HG02943 (cell line): ENCODE data around the gene RPTOR.

Experiments
- ATAC-seq: cut with Tn5 transposase; IDR thresholded peaks from one replicate; pipeline ENCODE4 v1.9.1; 2021; ENCODE audit warnings: mild to moderate bottlenecking, low read depth, moderate library complexity; ENCODE audit not compliant: unreplicated experiment

The RPTOR gene

DNA sequence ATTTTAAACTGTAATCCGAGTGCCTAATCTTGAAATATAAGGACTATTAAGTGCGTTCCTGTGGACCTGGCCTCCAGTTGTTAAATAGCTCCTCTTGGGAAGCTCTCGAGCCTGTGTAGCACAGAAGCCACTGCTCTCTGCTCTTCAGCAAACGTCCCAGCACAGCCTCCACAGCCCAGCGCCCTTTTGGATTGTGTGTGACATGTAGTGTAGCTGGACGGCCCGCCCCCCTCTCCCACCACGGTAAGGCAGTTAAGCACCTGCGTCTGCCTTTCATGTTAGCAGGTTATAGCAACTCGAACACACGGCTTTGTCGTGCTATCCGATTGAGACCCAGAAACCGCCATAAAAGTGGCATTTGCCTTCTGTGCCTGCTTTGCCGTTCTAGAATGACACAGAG lies 367.8 kb downstream of the RPTOR start:
- no peak for ATAC-seq

DNA sequence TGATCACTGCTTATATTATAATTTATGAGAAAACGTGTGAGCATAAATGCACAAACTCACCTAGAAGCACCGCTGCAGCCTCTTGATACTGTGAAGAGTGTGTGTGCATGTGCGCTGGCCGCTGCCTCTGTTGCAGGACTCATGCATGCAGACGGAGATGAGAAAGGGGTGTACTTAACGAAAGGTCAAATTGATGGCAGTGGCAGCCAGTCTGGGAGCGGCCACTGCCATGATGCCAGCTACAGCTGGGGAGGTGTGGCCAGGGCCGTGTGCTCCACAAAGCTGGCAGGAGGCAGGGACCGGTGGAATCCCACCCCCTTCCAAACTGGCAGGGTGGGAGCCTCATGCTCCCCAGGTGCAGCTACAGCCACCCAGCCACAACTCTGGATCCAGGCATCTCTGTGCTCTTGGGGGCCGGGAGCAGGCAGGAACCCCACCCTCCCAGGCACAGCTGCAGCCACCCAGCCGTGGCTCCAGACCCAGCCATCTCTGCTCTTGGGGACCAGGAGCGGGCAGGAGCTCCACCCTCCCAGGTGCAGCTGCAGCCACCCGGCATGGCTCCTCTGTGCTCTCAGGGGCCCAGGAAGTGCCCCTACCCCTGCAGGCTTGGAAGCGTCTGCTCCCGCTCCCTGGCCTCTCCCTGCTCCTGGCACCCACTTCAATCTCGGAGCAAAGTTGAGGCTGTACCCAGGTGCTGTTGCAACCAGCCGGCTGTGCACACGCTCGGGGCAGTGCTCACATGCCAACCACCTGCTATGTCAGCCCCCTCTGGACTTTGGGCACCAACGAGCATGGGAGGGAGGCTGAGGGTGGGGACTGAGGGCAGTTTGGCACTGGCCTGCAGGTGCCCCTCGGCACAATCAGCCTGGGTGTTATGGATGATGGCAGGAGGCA lies 369.5 kb downstream of the RPTOR start:
- no peak for ATAC-seq

- ATAC-seq = no peak
Measured at GRCh38 chr17:80916246-80916645, 371.6 kb downstream of the RPTOR start.

DNA sequence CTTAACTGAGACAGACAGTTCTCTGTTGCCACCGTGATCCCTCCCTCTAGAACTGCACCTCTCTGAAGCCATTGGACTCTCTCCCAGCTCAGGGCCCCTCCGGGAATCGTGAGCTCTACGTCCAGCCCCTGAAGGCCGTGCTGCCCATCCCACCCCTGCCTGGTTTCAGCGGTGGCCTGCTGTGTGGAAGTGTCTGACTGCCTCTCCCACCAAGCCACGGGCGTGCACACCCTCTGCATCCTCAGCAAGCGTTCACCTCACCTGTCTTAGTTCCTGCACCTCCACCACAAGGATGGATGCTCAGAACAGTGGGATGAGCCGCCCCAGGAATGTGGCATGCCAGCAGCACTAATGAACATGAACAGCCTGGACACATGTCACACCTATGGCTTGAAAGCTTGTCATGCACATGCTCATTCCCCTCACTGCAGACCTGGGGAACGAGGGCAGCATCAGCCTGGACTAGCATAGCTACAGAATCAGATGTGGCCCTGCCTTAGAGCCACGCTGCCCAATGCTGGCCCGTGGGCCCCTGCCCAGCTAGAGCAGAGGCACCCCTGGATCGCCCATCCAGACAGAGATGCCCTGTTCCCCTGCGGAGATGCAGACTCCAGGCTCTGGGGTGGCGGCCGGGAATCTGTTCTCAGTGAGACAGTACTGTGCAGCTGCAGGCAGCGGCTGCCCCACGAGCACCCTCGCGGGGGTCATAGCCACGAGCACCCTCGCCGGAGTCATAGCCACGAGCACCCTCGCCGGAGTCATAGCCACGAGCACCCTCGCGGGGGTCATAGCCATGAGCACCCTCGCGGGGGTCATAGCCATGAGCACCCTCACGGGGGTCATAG lies 373.3 kb downstream of the RPTOR start:
- ATAC-seq = no peak

- ATAC-seq = no peak
Measured at GRCh38 chr17:80918731-80919130, 374.1 kb downstream of the RPTOR start.

DNA sequence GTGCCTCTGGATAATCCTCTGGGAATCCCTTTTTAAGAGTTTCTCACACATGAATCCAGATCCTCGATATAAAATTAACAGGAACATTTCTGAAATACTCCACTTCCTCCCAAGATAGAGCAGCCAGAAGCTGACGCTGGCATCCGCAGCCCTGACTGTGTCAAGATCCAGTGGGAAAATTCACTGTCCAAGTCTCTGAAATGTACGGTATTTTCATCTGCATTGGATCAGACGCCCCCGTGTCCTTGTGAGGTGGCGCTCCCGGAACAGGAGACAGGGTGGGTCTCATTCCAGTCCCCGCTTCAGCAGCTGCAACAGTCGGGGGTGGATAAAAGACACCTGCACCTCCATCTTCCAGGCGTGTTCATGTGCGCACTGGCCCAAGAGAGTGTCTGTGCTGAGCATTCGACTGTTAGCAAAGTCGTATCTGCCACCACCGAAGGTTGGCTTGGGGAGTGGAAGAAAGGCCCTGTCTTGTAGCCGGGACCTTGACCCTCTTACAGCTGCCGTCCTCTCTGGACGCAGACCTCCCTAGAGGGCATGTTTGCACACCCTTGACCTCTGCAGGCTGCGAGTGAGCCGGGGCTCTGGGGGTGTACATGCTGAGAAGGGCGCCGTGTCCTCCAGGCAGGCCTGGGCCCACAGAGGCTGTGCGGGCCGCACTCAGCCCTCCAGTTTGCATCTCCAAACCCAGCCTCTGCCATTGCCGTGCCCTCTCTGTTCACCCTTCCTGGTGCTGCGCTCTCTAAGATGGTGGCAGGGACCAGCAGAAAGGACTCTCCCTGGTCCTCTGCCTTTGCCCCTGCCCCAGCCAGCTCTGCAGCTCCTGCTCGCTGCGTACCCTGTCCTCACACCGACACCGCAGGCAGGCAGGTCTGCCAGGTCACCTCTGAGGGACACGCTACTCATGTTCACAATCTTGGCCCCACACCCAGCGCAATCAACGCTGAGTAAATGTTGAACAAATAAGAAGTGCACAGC lies 375.0 kb downstream of the RPTOR start:
- ATAC-seq = no peak

DNA sequence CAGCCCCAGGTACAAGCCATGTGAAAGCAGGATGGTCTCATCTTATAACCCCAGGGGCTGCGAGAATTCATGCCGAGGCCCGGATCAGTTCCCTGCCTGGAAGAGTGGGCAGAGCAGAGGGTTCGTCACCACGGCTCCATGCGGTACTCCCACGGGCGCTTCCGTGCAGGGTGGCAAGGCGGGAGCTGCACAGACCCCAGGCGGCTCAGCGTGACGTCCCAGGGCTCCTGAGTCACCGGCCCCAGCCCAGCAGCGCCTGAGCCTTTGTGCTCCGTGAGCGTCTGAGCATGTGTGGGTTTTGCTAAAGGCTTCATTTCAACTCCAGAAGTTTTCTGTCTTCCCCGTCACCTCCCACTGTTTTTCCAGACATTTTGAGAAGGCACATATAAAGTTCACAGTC lies 375.8 kb downstream of the RPTOR start:
- no peak for ATAC-seq

GRCh38 chr17:80921159-80921558 lies 376.5 kb downstream of the RPTOR start:
- ATAC-seq = no peak

DNA sequence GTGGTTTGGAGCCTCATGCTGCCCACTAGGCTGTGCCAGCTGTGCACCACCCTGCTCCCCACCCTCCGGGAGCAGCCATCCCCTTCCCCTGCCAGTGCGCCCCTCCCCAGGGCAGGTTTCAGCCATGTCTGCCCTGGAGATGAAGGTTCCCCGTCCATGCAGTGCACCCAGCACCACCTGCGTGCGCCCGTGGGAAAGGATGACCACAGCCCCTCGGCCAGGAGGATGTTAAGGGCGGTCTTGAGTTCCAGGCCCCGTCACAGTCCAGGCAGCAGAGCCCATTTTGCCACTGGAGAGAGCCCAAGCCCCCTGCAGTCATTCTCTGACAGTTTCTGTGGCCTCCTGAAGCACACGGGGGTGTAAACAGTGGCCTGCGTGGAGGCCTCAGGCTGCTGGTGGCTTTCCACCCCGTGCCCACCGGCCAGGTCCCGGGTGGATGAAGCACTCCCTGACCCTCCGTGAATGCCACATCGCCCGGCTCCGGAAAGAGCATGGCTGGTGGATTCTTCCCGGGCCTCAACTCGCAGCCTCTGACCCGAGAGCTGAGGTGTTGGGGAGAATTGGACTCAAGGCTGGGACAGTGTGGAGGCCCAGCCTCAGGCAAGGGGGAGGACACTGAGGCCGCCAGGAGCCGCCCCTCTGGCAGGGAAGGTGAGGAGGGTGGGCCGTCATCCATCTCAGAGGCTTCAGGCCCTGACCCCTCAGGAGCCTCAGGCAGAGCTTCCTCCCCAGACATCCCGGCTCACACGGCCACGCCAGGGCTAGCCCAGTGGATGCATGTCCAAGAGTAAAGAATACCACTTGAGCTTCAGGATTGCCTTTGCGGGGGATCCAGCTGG lies 377.3 kb downstream of the RPTOR start:
- no peak for ATAC-seq

DNA sequence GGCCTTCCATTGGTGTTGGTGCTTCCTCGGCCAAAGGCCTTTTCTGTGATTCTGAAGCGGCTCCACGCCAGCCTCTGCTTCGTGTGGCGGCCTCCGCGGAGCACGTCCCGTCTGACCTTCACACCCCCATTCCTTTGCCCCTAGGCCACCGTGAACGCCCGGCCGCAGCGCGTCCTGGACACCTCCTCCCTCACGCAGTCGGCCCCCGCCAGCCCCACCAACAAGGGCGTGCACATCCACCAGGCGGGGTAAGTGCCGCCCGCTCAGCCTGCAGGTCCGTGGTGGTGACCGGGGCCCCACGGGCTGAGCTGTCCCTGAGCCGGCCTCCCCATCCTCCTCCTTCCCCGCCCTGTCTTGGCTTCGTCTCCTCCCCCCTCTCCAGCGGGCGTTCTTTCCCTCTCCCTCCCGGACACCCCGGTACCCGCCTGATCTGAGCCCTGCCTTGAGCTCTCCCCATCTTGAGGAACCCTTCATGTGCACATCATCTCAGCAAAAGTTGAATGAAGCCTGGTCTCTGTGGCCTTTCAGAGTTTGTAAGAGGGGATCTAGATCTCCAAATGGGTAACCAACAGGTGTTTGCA lies 378.0 kb downstream of the RPTOR start:
- ATAC-seq = no peak

DNA sequence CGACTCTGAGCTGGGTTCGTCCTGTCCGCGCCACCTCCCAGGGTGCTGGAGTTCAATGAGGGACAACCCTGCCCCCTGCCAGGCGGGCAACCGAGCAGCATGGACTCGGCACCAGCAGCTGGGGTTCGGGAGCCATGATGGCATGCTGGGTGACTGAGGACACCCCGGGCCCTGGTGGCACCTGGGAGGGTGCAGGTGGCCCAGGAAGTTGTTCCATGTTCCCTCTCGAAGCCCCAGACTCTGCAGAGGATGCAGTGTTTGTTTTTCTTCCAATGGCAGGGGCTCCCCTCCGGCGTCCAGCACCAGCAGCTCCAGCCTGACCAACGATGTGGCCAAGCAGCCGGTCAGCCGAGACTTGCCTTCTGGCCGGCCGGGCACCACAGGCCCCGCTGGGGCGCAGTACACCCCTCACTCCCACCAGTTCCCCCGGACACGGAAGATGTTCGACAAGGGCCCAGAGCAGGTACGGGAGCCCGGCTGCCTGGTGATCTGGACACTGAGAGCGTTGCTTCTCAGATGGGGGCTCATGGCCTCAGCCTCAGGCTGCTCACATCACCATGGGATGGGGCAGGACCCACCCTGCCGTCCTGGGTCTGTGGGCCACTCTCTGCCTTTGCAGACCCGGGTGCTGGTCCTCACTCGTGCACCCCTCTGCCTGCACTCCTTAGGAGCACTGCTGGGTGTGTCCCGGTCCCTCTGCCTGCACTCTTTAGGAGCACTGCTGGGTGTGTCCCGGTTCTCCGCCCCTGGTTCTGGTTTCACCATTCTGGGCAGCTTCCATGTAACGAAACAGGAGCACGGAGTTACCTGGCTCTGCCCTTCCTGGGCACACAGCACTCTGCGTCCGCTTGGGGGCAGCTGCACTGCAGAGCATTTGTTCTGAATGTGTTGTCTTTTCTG lies 378.8 kb downstream of the RPTOR start:
- no peak for ATAC-seq

- ATAC-seq = no peak
Measured at GRCh38 chr17:80924111-80924806, 379.6 kb downstream of the RPTOR start.

DNA sequence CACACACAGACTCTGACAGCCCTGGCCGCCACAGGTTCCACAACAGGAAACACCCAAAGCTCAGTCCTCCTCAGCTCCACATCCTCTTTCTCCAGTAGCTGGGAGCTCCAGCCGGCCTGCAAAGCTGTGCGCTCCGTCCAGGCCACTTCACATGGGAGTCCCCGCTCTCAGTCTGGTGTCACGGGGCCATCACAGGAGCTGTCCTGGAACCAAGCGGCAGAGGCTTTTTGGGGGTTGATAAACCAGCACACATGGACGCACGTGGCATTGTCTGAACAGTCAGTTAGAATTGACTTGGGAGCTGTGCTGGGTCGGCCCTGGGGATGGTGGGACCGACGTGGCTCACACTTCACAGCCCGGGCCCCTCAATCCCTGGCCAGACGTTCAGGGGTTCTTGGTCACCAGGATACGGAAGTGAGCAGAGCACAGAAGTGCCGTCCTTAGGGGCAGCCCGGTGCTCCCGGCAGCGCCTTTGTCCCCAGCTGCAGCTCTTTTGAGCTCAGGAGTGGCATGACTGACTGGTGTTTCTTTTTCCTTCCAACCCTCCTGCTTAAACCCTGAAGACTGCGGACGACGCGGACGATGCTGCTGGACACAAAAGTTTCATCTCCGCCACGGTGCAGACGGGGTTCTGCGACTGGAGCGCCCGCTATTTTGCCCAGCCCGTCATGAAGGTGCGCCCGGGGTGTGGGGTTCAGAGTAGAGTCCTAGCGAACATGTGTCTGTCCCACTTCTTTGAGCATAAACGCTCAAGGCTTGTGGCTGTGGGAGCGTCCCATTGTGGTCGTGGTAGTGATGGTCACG lies 380.4 kb downstream of the RPTOR start:
- ATAC-seq = no peak

- no peak for ATAC-seq
Measured at GRCh38 chr17:80925688-80926335, 381.2 kb downstream of the RPTOR start.

GRCh38 chr17:80926591-80927250 lies 382.1 kb downstream of the RPTOR start:
- ATAC-seq = no peak

- ATAC-seq = no peak
Measured at GRCh38 chr17:80927791-80928216, 383.2 kb downstream of the RPTOR start.
